Stimulated activated naive CD8-positive, alpha-beta T cell treated with anti-CD3 and anti-CD28 coated beads, Interleukin-15, Interleukin-2, amounts not matched to agents 100 U/mL and 50 U/mL, for 24 hours (primary cell): ENCODE results near the gene FGFR3.

Experiments
- ATAC-seq: fragments of 150-1000 bp; cut with Tn5 transposase; one replicate; pipeline ENCODE4 v1.10.0; 2021
- DNase-seq: peaks from one replicate; pipeline ENCODE4 v3.0.0; 2021

Gene FGFR3

GRCh38 chr4:1756893-1757779 is 36.0 kb upstream of the FGFR3 start:
- ATAC-seq (no peak), DNase-seq (no peak)

GRCh38 chr4:1757836-1758235 is 35.3 kb upstream of the FGFR3 start:
- ATAC-seq, result no peak

GRCh38 chr4:1758306-1759121 is 34.6 kb upstream of the FGFR3 start:
- ATAC-seq (no peak), DNase-seq (no peak)

More at GRCh38 chr4:1757836-1758235, 35.3 kb upstream of the FGFR3 start:
- no peak for DNase-seq

GRCh38 chr4:1759170-1759817 is 33.8 kb upstream of the FGFR3 start:
- no peak for ATAC-seq
- no peak for DNase-seq

GRCh38 chr4:1759818-1760223 is 33.3 kb upstream of the FGFR3 start:
- ATAC-seq, result no peak
- no peak for DNase-seq

- DNase-seq (no peak), ATAC-seq (no peak)
Measured at GRCh38 chr4:1760521-1761071, 32.5 kb upstream of the FGFR3 start.

GRCh38 chr4:1761130-1761689 is 31.9 kb upstream of the FGFR3 start:
- ATAC-seq, result no peak
- DNase-seq, result no peak

GRCh38 chr4:1762264-1763010 is 30.7 kb upstream of the FGFR3 start:
- DNase-seq (no peak), ATAC-seq (no peak)

GRCh38 chr4:1763070-1763549 is 30.0 kb upstream of the FGFR3 start:
- DNase-seq, result no peak
- no peak for ATAC-seq

- DNase-seq (no peak), ATAC-seq (no peak)
Measured at GRCh38 chr4:1763550-1764080, 29.5 kb upstream of the FGFR3 start.

GRCh38 chr4:1764670-1765069 is 28.4 kb upstream of the FGFR3 start:
- DNase-seq, result no peak
- no peak for ATAC-seq

- no peak for ATAC-seq
Measured at GRCh38 chr4:1765409-1766072, 27.6 kb upstream of the FGFR3 start.

GRCh38 chr4:1766106-1767060 is 26.7 kb upstream of the FGFR3 start:
- ATAC-seq (no peak), DNase-seq (no peak)

More at GRCh38 chr4:1765409-1766072, 27.6 kb upstream of the FGFR3 start:
- no peak for DNase-seq

- no peak for ATAC-seq
- DNase-seq, result no peak
Measured at GRCh38 chr4:1767061-1767769, 25.9 kb upstream of the FGFR3 start.

GRCh38 chr4:1767770-1768366 is 25.2 kb upstream of the FGFR3 start:
- DNase-seq (peak; percentile 51), ATAC-seq (no peak)

GRCh38 chr4:1768367-1769034 is 24.6 kb upstream of the FGFR3 start:
- no peak for ATAC-seq
- no peak for DNase-seq

GRCh38 chr4:1769692-1770091 is 23.4 kb upstream of the FGFR3 start:
- ATAC-seq (no peak), DNase-seq (no peak)
